HUES64 (cell line): Measurements from ENCODE around the gene BACH1.

Source experiments
- H3K27ac ChIP-seq: 2 replicates; pipeline ENCODE4 v1.7.0; 2013; ENCODE audit warnings: low read depth, low read length, inconsistent platforms
- H3K27me3 ChIP-seq: 2 replicates; pipeline ENCODE4 v1.6.1; 2013; ENCODE audit warnings: mild to moderate bottlenecking, low read length; ENCODE audit not compliant: insufficient read depth
- H3K36me3 ChIP-seq: 2 replicates; pipeline ENCODE4 v1.6.1; 2013; ENCODE audit warnings: mild to moderate bottlenecking, low read length; ENCODE audit not compliant: insufficient read depth
- H3K4me1 ChIP-seq: 2 replicates; pipeline ENCODE4 v1.6.1; 2013; ENCODE audit warnings: mild to moderate bottlenecking, low read length, moderate library complexity; ENCODE audit not compliant: insufficient read depth
- H3K4me3 ChIP-seq: 2 replicates; pipeline ENCODE4 v1.5.1; 2013; ENCODE audit warnings: mild to moderate bottlenecking, low read length, moderate library complexity
- H3K9ac ChIP-seq: 2 replicates; pipeline ENCODE4 v1.6.1; 2013; ENCODE audit warnings: mild to moderate bottlenecking, low read depth, low read length
- H3K9me3 ChIP-seq: 2 replicates; pipeline ENCODE4 v1.6.1; 2013; ENCODE audit warnings: low read depth, low read length; ENCODE audit not compliant: insufficient read depth
- WGBS: fragments of 150-250, 120-280 bp; methylation state at CpG from one replicate; pipeline ENCODE4 v1.1.7; 2013; ENCODE audit warnings: missing lambda C conversion rate; 5-methylcytosine and 5-hydroxymethylcytosine counted together

BACH1 gene

DNA sequence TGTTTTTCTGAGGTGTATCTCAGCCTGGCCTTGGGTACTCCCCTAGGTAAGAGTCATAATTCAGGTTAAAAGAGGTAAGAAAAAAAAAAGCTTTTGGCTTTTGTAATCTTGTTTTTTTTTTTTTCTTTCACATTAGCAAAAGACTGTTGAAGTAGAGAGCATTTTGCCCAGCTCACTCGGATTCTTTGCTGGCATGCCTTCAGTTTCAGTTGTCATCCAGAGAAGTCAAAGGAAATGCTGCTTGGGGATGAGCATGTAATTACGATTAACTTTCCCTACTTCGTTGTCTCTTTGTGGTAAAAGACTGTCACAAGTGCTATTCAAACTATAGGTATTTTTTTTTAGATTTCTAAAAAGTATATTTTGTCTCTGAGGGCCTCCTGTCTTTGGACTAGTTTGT, 6.3 kb downstream of the BACH1 start:
- no peak overlapping the region for H3K4me3 ChIP-seq
- H3K9me3 ChIP-seq = no peaks in the 10 kb centered on the region
- peaks cover 38% of the 10 kb centered on the region for H3K4me1 ChIP-seq
- 86% methylated on average over 3 of the region's 3 CpGs for WGBS
- no peaks in the 10 kb centered on the region for H3K36me3 ChIP-seq
- H3K27ac ChIP-seq = no peak overlapping the region
- H3K9ac ChIP-seq = no peak overlapping the region
- no peaks in the 10 kb centered on the region for H3K27me3 ChIP-seq

DNA sequence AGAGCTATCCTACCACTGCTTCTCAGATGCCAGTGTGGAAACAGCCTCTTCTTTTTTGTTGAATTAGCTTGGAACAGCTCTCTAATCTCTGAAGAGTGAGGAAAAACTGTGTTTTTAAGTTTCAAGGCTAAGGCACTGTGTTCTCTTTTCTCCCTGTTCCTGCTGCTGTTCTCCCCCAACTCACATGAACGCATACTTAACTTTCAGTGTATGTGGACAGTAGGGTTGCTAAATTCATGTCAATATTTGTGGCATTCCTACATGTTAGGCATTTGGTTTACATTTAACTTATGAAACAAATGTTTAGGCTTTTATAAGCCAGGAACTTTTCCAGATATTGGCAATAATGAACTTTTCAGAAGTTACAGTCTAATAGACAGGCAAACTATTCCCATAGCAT, 6.8 kb downstream of the BACH1 start:
- Histone ChIP-seq H3K9ac (no peak overlapping the region), H3K4me1 (peaks cover 37% of the 10 kb centered on the region), H3K27me3 (no peaks in the 10 kb centered on the region), H3K4me3 (no peak overlapping the region), H3K9me3 (no peaks in the 10 kb centered on the region), H3K36me3 (no peaks in the 10 kb centered on the region), H3K27ac (no peak overlapping the region)
- WGBS = no CpG with 5 or more reads among the region's 1 CpG

DNA sequence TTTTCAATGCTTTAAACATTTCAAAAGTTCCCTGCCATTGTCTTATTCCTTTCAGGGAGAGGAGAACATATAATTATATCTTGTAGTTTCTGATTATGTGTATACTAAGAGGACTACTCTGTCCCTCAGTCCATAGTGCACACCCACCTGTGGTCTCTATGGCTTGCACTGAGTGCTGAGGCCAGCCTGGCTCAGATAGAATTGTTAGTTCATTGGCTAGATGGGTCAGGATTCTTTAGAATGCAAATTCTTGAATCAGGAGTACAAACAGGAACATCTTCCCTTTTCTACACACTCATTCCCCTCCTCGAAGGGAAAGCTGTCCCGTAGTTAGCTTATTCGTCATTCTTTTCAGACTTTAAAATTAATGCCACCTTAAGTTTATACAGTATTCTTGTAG, 8.2 kb downstream of the BACH1 start:
- H3K4me1 ChIP-seq = peaks cover 23% of the 10 kb centered on the region
- H3K9ac ChIP-seq = no peak overlapping the region
- no peak overlapping the region for H3K4me3 ChIP-seq
- H3K27ac ChIP-seq = no peak overlapping the region
- no peaks in the 10 kb centered on the region for H3K27me3 ChIP-seq
- H3K36me3 ChIP-seq = no peaks in the 10 kb centered on the region
- H3K9me3 ChIP-seq = no peaks in the 10 kb centered on the region
- 84% methylated on average over 3 of the region's 3 CpGs for WGBS

DNA sequence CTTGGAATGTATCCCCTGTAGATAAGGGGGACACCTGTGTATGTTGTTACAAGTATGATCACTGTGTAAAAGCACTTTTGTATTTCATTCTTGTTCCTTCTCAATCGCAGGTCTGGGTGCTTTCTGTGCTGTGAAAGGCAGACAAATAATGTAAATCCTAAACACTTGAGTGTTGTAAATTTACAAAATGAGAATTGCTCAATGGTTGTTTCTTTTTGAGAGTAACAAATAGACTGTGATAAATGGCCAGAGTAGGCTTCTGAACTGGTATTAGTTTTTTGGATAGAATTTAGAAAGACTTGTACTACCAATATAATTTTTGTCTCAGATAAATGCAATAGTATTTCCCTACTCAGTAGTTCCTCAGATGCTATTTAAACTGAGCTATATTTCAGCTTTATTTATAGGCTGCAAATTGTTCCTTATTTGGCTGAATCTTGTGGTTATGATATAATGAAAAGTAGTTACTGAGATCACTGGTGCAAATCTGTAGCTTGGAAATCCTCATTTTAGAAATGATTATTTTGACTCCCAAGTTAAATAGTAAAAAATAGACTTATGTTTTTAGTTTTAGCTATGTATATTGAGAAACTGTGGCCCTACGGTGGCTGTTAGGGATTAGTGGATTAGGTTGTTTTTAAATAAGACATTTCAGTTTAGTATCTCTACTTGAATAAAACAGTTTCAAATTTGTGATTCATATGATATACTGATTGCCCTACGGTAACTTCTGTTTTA, 9.2 kb downstream of the BACH1 start:
- Histone ChIP-seq H3K36me3 (no peaks in the 10 kb centered on the region), H3K9ac (no peak overlapping the region), H3K4me3 (no peak overlapping the region), H3K9me3 (no peaks in the 10 kb centered on the region), H3K27ac (no peak overlapping the region; the same call in 1 of the 2 replicates), H3K27me3 (no peaks in the 10 kb centered on the region), H3K4me1 (peaks cover 17% of the 10 kb centered on the region)
- WGBS = 95% methylated on average over 1 of the region's 3 CpGs

DNA sequence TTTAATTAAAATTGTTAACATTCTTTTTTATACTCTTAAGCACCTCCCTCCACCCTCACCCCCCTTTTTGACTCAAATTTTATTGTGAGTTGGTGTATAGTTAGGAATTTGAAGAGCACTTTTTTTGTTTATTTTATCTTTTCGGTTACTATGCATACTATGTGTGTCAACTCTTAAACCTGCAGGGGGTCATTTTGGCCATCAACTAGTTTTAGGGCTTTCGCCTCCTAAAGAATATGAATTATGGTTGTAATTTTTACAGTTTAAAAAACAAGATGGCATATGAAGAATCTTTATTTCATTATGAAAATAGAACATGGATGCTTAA, 9.7 kb downstream of the BACH1 start:
- H3K9me3 ChIP-seq = no peaks in the 10 kb centered on the region
- 97% methylated on average over 2 of the region's 2 CpGs for WGBS
- H3K9ac ChIP-seq = no peak overlapping the region
- H3K4me3 ChIP-seq = no peak overlapping the region
- H3K36me3 ChIP-seq = no peaks in the 10 kb centered on the region
- no peak overlapping the region for H3K27ac ChIP-seq
- no peaks in the 10 kb centered on the region for H3K27me3 ChIP-seq
- H3K4me1 ChIP-seq = peaks cover 18% of the 10 kb centered on the region

DNA sequence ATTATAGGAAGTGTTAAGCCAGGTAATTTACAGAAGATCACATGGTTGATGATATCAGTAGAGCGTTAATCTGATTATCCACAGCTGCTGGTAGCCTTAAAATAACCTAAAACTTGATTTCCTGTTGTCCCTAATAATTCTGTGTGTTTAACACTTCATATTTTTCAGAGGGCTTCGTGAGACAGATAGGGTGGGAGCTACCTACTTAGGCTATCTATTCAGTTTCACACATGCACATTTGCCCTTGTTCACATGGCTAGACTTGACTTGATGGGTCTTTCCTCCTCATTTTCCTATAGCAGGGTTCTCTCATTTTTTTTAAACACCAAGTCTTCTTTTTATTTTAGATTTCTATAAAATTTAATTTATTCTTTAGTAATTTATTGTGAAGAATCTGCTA, 11.0 kb downstream of the BACH1 start:
- 100% methylated on average over 2 of the region's 2 CpGs for WGBS
- Histone ChIP-seq H3K4me3 (no peak overlapping the region), H3K27ac (no peak overlapping the region), H3K36me3 (no peaks in the 10 kb centered on the region), H3K9me3 (no peaks in the 10 kb centered on the region), H3K9ac (no peak overlapping the region), H3K27me3 (no peaks in the 10 kb centered on the region), H3K4me1 (peaks cover 26% of the 10 kb centered on the region)

DNA sequence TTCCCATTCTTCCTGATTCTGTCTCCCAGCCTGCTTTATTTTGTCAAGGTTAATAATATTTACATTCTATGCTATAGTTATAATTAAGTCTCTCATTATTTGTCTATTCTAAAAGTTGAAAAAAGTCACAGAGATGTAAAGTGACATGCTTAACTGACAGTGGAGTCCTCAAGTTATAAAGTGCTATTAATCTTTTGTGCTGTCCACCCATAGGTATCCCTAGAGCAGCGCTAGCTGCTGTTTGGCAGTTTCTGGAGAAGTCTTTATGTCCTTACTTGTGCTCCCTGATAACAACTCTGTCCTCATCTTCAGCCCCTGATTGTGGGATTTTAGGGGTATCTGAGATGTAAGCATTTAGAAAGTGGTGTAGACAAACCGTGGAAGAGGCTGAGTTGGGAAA, 13.1 kb downstream of the BACH1 start:
- H3K27ac ChIP-seq = no peak overlapping the region
- H3K4me1 ChIP-seq = peaks cover 21% of the 10 kb centered on the region
- no peaks in the 10 kb centered on the region for H3K36me3 ChIP-seq
- H3K4me3 ChIP-seq = no peak overlapping the region
- H3K27me3 ChIP-seq = no peaks in the 10 kb centered on the region
- H3K9ac ChIP-seq = no peak overlapping the region
- H3K9me3 ChIP-seq = no peaks in the 10 kb centered on the region
- WGBS = 100% methylated on average over 2 of the region's 2 CpGs

DNA sequence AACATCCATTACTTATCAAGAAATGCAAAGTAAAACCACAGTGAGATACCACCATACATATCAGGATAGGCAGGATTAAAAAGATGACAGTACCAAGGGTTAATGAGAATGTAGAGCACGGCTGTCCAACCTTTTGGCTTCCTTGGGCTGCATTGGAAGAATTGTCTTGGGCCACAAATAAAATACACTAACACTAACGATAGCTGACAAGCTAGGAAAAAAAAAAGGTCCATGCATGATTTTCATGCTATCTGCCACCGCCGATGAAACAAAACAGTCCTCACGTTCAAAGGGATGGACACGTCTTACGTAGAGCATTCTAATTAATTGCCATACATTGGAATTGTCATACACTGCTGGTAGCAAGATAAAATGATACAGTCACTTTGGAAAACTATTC, 14.3 kb downstream of the BACH1 start:
- Histone ChIP-seq H3K9me3 (no peaks in the 10 kb centered on the region), H3K27ac (no peak overlapping the region), H3K9ac (no peak overlapping the region), H3K4me3 (no peak overlapping the region), H3K4me1 (peaks cover 16% of the 10 kb centered on the region), H3K36me3 (no peaks in the 10 kb centered on the region), H3K27me3 (no peaks in the 10 kb centered on the region)
- 85% methylated on average over 7 of the region's 7 CpGs for WGBS

DNA sequence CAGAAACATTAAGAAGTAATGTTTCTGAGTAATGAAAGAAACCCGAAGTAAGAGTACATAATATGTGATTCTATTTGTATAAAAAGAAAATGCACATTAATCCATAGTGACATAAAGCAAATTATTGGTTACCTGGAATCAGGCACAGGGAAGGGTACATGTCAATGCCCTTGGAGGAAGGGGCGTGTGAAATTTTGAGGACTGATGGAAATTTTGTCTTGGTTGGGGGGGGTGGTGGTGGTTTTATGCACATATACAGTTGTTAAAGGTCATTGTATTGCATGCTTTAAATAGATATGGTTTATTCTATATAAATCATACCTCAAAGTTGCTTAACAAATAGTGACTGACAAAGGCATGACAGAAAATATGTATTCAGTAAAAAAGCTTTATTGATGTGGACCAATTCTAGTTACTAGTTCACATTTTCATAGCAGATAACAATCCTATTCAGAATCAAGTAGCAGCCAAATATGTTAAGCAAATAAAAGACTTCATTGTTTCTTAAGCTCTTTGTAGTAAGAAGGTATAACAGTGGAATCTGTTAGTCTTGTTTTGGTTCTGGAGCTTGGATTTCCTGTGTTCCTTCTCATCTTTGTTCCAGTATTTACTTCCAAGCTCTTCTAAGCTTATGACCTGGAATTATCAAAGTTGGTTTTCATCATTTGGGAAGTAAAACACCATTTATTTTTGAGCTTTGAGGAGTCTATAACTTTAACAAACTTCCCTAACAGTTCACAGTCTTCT, 15.1 kb downstream of the BACH1 start:
- Histone ChIP-seq H3K27ac (no peak overlapping the region), H3K27me3 (no peaks in the 10 kb centered on the region), H3K9me3 (no peaks in the 10 kb centered on the region), H3K4me3 (no peak overlapping the region), H3K36me3 (no peaks in the 10 kb centered on the region), H3K9ac (no peak overlapping the region), H3K4me1 (peaks cover 16% of the 10 kb centered on the region)
- WGBS = 98% methylated on average over 1 of the region's 2 CpGs

DNA sequence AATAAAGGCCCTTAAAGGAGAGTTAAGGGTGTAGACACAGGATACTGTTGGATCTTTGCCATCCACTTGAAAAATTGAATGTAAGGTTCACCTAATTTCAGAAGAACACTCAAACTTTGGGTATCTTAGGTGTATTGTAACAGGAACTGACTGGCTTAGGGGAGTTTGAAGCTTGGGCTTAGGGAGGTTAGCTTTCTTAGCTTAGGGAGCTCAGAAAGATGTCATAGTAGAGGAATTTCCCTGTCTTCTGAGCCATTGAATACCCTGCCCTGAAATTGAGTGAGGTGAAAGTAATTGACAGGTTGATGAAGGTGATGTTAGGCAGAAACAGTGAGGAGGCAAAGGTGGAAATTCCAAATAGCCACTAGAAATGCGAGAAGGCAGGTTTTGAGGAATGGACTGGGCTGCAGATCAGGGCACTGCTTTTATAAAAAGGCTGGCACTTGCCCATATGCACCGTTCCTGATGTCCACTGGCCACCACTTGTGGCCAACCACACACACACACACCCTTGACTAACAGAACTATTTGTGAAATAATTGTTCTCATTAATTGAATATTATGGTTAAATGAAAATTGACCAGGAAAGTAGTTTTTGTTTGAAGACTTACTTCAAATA, 16.5 kb downstream of the BACH1 start:
- H3K9ac ChIP-seq = no peak overlapping the region
- no peaks in the 10 kb centered on the region for H3K9me3 ChIP-seq
- WGBS = 92% methylated on average over 2 of the region's 2 CpGs
- H3K27me3 ChIP-seq = no peaks in the 10 kb centered on the region
- H3K27ac ChIP-seq = no peak overlapping the region
- no peak overlapping the region for H3K4me3 ChIP-seq
- H3K36me3 ChIP-seq = no peaks in the 10 kb centered on the region
- peaks cover 16% of the 10 kb centered on the region for H3K4me1 ChIP-seq

DNA sequence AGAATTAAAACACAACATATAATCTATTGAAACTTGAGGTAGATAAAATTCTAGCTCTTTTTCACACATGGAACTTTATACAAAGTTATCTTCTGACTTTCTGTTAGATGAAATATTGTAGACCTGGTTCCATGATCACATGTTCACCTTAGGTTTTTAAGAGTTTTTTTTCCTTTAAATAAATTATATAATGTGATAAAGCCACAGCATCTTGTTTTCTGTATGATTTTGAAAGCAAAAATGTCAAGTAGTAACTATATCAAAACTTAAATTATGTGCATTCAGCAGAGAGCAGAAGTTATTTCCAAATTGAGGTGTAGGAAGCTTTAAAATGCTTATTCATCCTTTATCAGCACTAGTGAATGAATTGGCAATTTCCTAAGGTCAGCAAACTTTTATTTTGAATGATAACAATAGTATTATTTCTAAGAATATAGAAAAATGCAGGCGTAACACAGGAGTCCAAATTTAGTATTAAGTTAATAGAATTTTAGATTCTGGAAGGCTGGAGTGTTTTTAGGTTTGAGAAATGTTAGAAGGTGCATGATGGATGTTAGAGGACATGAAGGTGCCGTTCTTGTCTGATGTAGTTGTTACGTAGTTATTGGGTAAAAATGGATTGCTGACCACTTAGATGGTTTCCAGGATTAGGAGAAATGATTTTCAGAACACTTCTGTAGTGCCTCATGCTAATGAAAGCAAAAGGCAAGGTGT, 17.5 kb downstream of the BACH1 start:
- WGBS = 96% methylated on average over 3 of the region's 3 CpGs
- H3K27ac ChIP-seq = no peak overlapping the region
- H3K4me3 ChIP-seq = no peak overlapping the region
- H3K4me1 ChIP-seq = peaks cover 16% of the 10 kb centered on the region
- H3K36me3 ChIP-seq = peaks cover 2% of the 10 kb centered on the region
- no peaks in the 10 kb centered on the region for H3K27me3 ChIP-seq
- H3K9ac ChIP-seq = no peak overlapping the region
- H3K9me3 ChIP-seq = no peaks in the 10 kb centered on the region
